Right cardiac atrium (tissue), 5 donors: ENCODE results near the gene COL6A5. TPM values are rescaled to one million over a fixed set of nuclear protein-coding genes. Genes with fewer than 3 reads are reported as not detected.

Experiments used
- ATAC-seq, 2 donors: fragments of 200-7000 bp; cut with Tn5 transposase; one replicate each; pipeline versions ENCODE4 v1.8.0 to v1.9.1; 2020; ENCODE audit warnings: moderate library complexity in 2 of 2, mild to moderate bottlenecking in 1 of 2
- DNase-seq, 3 donors: peaks; one replicate each; pipeline ENCODE4 v3.0.0-alpha.2; 2020
- H3K27ac ChIP-seq: one replicate; pipeline ENCODE4 v1.5.1; 2013; ENCODE audit warnings: mild to moderate bottlenecking, low read length, control low read depth, moderate library complexity
- H3K27me3 ChIP-seq: one replicate; pipeline ENCODE4 v1.6.1; 2013; ENCODE audit not compliant: control insufficient read depth, insufficient read depth
- H3K4me1 ChIP-seq: one replicate; pipeline ENCODE4 v1.6.1; 2013; ENCODE audit warnings: low read length; ENCODE audit not compliant: control insufficient read depth, insufficient read depth
- H3K4me3 ChIP-seq: one replicate; pipeline ENCODE4 v1.5.1; 2013; ENCODE audit warnings: low read length, control low read depth
- H3K9me3 ChIP-seq: one replicate; pipeline ENCODE4 v1.6.1; 2013; ENCODE audit warnings: low read length; ENCODE audit not compliant: control insufficient read depth
- WGBS: extraction: QIAGEN DNeasy Blood & Tissue Kit; methylation state at CpG from one replicate; pipeline ENCODE4 v1.1.7; 2013; 5-methylcytosine and 5-hydroxymethylcytosine counted together
- intact Hi-C, 4 donors: fragments of 100-400 bp; cut with DNase I; formaldehyde crosslinking; loops; one replicate each; pipeline versions ENCODE4 v1.11.0 to v1.14.0; 2022 to 2023
- polyA plus RNA-seq: library from polyadenylated mRNA; stranded (reverse); fragments of 200-250 nt; gene quantifications from one replicate; pipeline ENCODE4 v1.2.3, GENCODE V29; 2013
- total RNA-seq, 4 donors: library from RNA; stranded (reverse); fragmentation: NEBNext Ultra II Directional; extraction: Animal tissue kit (Norgen Biotek cat#: 25700); gene quantifications; one replicate each; pipeline ENCODE4 v1.2.1, GENCODE V29; 2021
- donor health status: healthy with polysubstance abuse.
- donor health status: DM: no; HTN: yes; CAD: no.
- donor health status: DM: no; HTN: no; CAD: no.
- donor health status: DM: no; HTN: yes; CAD: no; lungs with severe emphysema.
- donor health status: DM: yes; HTN: yes; CAD: no.

The COL6A5 gene
- total and polyA plus RNA-seq, 5 donors: not detected

DNA sequence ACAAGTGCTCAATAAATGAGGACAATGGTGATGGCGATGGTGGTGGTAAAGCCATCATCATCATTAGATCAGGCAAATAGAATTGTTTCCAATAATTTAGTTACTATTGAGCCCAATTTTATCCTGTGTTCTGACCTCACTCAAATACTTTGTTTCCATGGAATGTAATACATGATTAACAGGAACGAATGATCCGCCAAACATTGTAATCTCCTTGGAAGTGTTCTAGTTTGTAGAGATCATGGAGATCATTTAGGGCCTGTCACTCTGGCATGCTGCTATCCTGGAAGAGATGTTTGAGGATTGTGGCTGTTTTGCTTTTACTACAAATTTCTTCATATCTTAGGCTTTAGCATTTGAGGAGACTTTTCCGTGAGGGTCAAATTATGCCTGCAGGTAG lies 174.3 kb downstream of the COL6A5 start:
- Histone ChIP-seq H3K27ac (no peak overlapping the region), H3K9me3 (no peaks in the 10 kb centered on the region), H3K27me3 (no peaks in the 10 kb centered on the region), H3K4me1 (no peaks in the 10 kb centered on the region), H3K4me3 (no peak overlapping the region)
- WGBS: 70% methylated on average over 4 of the region's 4 CpGs
- DNase-seq (no peak), ATAC-seq (no peak)
- intact Hi-C loops: no loop called here

DNA sequence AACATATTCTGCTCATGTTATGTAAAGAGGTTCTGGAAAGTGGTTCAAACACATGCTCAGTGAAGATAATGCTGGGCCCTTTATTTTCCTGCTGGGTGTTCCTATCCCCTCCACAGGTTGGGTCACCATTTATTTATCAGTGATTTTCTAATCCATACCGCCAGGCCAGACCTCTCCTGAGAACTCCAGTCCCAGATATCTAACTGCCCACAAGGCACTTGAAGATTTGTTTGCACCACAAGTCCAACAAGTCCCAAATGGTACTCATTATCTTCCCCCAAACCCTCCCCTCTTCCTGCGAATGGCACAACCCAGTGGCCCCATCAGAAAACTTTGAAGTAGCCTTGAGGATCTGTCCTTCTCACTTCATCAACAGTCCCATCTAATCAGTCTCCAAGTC lies 176.9 kb downstream of the COL6A5 start:
- 57% methylated on average over 2 of the region's 2 CpGs for WGBS
- intact Hi-C loops: no loop called here
- no peak overlapping the region for H3K4me3 ChIP-seq

DNA sequence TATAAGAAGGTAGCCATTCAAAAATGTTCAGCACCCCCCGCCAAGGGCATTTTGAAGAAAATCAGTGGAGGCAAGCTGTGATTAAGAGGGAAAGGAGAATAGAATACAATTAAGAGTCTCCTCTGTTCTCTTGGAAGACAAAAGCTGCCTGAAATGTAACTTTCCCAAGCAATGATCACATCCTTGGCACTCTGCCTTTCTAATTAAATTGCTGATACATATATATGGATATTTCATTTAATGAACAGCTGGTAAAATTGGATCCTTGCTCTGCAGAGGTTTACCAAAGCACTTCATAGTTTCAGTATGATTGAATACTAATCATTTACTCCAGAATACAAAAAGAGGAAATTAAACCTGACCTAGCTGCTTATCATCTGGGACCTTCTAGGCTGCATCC lies 182.0 kb downstream of the COL6A5 start:
- H3K27me3 ChIP-seq: no peaks in the 10 kb centered on the region
- H3K4me1 ChIP-seq: no peaks in the 10 kb centered on the region
- ATAC-seq (no peak), DNase-seq (no peak)
- 60% methylated on average over 1 of the region's 1 CpG for WGBS
- no peak overlapping the region for H3K4me3 ChIP-seq
- intact Hi-C loops: no loop called here
- no peak overlapping the region for H3K27ac ChIP-seq
- no peaks in the 10 kb centered on the region for H3K9me3 ChIP-seq

More for the DNA sequence above, 176.9 kb downstream of the COL6A5 start:
- Histone ChIP-seq H3K9me3 (no peaks in the 10 kb centered on the region), H3K27me3 (no peaks in the 10 kb centered on the region), H3K4me1 (no peaks in the 10 kb centered on the region), H3K27ac (no peak overlapping the region)
- ATAC-seq: no peak
- DNase-seq: no peak

DNA sequence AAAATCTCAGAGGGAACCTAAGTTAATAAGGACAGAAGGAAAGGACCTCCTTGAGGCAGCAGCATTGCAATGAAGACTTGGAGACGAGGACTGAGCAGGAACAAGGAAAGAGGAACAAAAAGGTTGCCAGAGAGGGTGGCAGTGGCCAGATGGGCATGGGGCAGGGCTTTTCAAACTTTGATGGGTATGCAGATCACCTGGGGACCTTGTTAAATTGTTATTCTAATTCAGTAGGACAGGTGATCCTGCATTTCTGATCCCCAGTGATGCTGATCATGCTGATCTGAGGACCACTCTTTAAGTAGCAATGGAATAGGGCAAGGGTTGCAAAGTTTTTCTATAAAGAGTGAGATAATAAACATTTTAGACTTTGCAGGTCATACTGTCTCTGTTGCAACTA lies 182.6 kb downstream of the COL6A5 start:
- 71% methylated on average over 1 of the region's 1 CpG for WGBS
- Histone ChIP-seq H3K27ac (no peak overlapping the region), H3K9me3 (no peaks in the 10 kb centered on the region), H3K4me3 (no peak overlapping the region), H3K27me3 (no peaks in the 10 kb centered on the region), H3K4me1 (no peaks in the 10 kb centered on the region)
- ATAC-seq: no peak
- DNase-seq: no peak
- intact Hi-C loops: no loop called here

DNA sequence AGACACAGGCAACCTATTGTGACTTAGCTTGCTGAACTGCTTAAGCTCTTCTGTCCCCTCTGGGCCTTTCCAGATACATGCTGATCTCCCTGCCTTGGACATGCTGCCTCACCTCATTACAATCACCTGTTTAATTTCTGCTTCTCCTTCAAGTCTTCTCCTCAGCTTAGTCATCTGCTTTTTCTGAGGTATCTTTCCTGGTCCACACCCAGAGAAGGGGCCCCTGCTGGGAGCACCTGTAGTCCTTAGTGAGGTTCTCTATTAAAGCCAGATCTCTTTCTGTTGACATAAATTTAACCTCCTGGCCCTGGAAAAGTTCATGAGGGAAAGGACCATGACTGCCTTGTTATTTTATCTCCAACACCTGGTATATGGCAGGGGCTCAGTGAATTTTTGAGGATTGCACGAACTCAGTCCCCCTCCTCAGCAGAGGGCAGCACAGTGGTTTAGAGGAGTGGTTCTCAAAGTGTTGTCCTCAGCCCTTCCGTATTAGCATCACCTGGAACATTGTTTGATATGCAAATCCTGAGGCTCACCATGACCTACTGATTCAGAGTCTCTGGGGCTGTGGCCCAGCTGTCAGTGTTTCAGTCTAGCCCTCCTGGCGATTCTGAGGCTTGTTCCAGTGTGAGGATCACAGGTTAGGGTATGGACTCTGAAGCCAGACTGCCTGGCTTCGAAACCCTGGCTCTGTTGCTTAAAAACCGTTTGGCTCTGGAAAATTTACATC lies 184.2 kb downstream of the COL6A5 start:
- ATAC-seq (no peak), DNase-seq (no peak)
- Histone ChIP-seq H3K27ac (no peak overlapping the region), H3K27me3 (no peaks in the 10 kb centered on the region), H3K9me3 (no peaks in the 10 kb centered on the region), H3K4me1 (no peaks in the 10 kb centered on the region), H3K4me3 (no peak overlapping the region)
- intact Hi-C loops: no loop called here
- WGBS: 67% methylated on average over 5 of the region's 5 CpGs

DNA sequence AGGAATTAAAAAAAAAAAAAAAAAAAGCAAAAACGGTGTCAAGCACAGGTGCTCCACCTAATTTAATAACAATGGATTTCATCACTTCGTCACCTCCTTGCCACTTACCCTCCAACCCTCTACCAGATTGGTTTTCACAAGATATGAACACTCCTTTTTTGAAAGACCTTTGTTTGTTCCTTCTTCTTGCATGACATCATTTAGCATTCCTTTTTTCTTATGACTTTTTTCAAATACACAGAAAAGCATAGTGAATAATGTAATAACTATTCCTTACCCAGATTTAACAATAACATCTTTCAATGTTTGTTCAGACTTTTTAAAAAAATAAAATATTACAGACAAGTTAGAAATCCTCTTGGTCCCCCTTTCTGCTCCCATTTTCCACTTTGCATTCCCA lies 187.8 kb downstream of the COL6A5 start:
- Histone ChIP-seq H3K4me3 (no peak overlapping the region), H3K9me3 (no peaks in the 10 kb centered on the region), H3K27ac (no peak overlapping the region), H3K27me3 (no peaks in the 10 kb centered on the region), H3K4me1 (no peaks in the 10 kb centered on the region)
- 65% methylated on average over 2 of the region's 2 CpGs for WGBS
- intact Hi-C loops: no loop called here
- ATAC-seq (no peak), DNase-seq (no peak)

Other genes with a start within 250 kb of the COL6A5 start
- gene COL6A6, start 171.5 kb downstream of the COL6A5 start, total RNA-seq: 1 to 10 TPM; 3.4 to 5.7 (median 4.2) TPM
- gene COL6A6, start 171.5 kb downstream of the COL6A5 start, polyA plus RNA-seq: 3.0 TPM